GM12891 (cell line): ENCODE results near the gene POU6F2.

Source experiments
- PAX5 ChIP-seq: IDR thresholded peaks from 2 replicates; pipeline ENCODE4 v1.6.1; 2011; ENCODE audit warnings: low read length, moderate library complexity, mild to moderate bottlenecking; ENCODE audit not compliant: insufficient read depth, severe bottlenecking
- POLR2A ChIP-seq: IDR thresholded peaks from 2 replicates; pipeline ENCODE4 v1.6.1; 2011; ENCODE audit warnings: low read depth, low read length, control low read depth
- POLR2AphosphoS5 ChIP-seq: IDR thresholded peaks from 2 replicates; pipeline ENCODE4 v1.6.1; 2011; ENCODE audit warnings: low read depth, low read length, control low read depth
- POU2F2 ChIP-seq: IDR thresholded peaks from 2 replicates; pipeline ENCODE4 v1.6.1; 2011; ENCODE audit warnings: low read depth, mild to moderate bottlenecking, control low read depth, low read length, moderate library complexity
- SPI1 ChIP-seq: IDR thresholded peaks from 2 replicates; pipeline ENCODE4 v1.6.1; 2011; ENCODE audit warnings: low read depth, low read length, control low read depth
- TAF1 ChIP-seq: IDR thresholded peaks from 2 replicates; pipeline ENCODE4 v1.6.1; 2011; ENCODE audit warnings: low read depth, low read length, control low read depth

DNA sequence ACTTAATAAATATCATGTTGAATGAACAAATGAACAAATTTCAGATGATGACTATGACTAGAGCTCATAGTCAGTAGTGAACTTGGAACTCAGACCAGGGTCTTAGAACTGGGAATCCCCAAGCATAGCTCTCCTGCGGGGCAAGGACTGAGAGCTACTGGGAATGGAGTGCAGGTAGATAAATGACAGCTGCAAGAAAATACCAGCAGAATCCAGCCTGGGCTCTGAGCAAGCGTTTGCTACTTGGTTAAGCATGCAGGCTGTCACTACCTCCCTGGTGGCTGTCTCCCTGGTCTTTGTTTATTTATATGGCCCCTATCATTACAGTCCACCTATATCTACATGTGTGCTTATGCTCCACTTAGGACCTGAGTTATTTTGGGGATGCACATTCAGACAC is 208.4 kb downstream of the POU6F2 start:
- TF ChIP-seq POLR2A (no peak), PAX5 (no peak), POLR2AphosphoS5 (no peak), TAF1 (no peak), SPI1 (no peak), POU2F2 (no peak)
